Endothelial cell of umbilical vein (primary cell): ENCODE results near the gene ZNF407. TPM values are rescaled to one million over a fixed set of nuclear protein-coding genes. Genes with fewer than 3 reads are reported as not detected.

ENCODE experiments used
- BruUV-seq: library from RNA; stranded (reverse); fragments of 400-500 nt; replicated peaks from 2 replicates; lab custom pipeline; 2021; lab: Mats Ljungman, UMichigan
- CTCF ChIA-PET: fragments of 300-600, 350-600 bp; sonication (Branson Sonifier 250); formaldehyde crosslinking; loops from one replicate; lab custom pipeline; 2021; ENCODE audit warnings: antibody characterized with exemption, inconsistent platforms; lab: Charles Lee
- POLR2A ChIA-PET: fragments of 300-600, 350-600 bp; sonication (Branson Sonifier 250); formaldehyde crosslinking; loops from one replicate; lab custom pipeline; 2021; ENCODE audit warnings: antibody characterized with exemption, inconsistent platforms; lab: Charles Lee
- DNase-seq: peaks from one replicate; pipeline ENCODE4 v3.0.0-alpha.2; 2011; ENCODE audit warnings: low read depth, low spot score
- FAIRE-seq: peaks from 2 replicates; lab custom pipeline; 2011; peaks lifted over from hg19 to GRCh38; lab: Jason Lieb, UNC
- H2AFZ ChIP-seq: 2 replicates; pipeline ENCODE4 v1.6.0; 2012; ENCODE audit warnings: low read depth, low read length, control low read depth, inconsistent platforms
- H3K27ac ChIP-seq: 2 replicates; pipeline ENCODE4 v1.5.1; 2011; ENCODE audit warnings: low read depth, mild to moderate bottlenecking, control low read depth, low read length, moderate library complexity; ENCODE audit not compliant: insufficient read depth
- H3K27me3 ChIP-seq, 2 experiments: 2 replicates each; pipeline versions ENCODE4 v1.6.0 to v1.6.1; 2011; ENCODE audit warnings: low read length in 2 of 2, mixed read lengths in 1 of 2; ENCODE audit not compliant: control insufficient read depth in 2 of 2, insufficient read depth in 2 of 2
- H3K36me3 ChIP-seq, 2 experiments: 2 replicates in 1 of 2; 3 replicates in 1 of 2; pipeline ENCODE4 v1.5.1; 2011; ENCODE audit warnings: low read length in 2 of 2, mild to moderate bottlenecking in 1 of 2, moderate library complexity in 1 of 2; ENCODE audit not compliant: control insufficient read depth in 2 of 2, insufficient read depth in 2 of 2; ENCODE audit errors: extremely low read depth in 1 of 2
- H3K4me1 ChIP-seq: 3 replicates; pipeline ENCODE4 v1.5.1; 2011; ENCODE audit warnings: mild to moderate bottlenecking, low read length; ENCODE audit not compliant: control insufficient read depth, insufficient read depth; ENCODE audit errors: extremely low read depth
- H3K4me2 ChIP-seq: 2 replicates; pipeline ENCODE4 v1.6.1; 2011; ENCODE audit warnings: low read length, control low read depth, mixed read lengths; ENCODE audit not compliant: insufficient read depth
- H3K4me3 ChIP-seq, 3 experiments: fragments of 200-600 bp in 1 of 3; sonication (generic), shearing (Covaris generic) in 1 of 3; replicated peaks in 1 of 3; 2 replicates each; pipeline ENCODE4 v1.5.1; 2011 to 2016; ENCODE audit warnings: control low read depth in 3 of 3, low read length in 3 of 3, mild to moderate bottlenecking in 2 of 3, inconsistent platforms in 1 of 3, low read depth in 1 of 3, moderate library complexity in 1 of 3; ENCODE audit not compliant: insufficient read depth in 1 of 3
- H3K79me2 ChIP-seq: 2 replicates; pipeline ENCODE4 v1.6.0; 2012; ENCODE audit warnings: low read length, inconsistent platforms; ENCODE audit not compliant: control insufficient read depth, insufficient read depth
- H3K9ac ChIP-seq: replicated peaks from 2 replicates; pipeline ENCODE3; 2011; ENCODE audit warnings: low read length, control low read depth; ENCODE audit not compliant: insufficient read depth; ENCODE audit errors: extremely low read depth
- H3K9me1 ChIP-seq: replicated peaks from 3 replicates; pipeline ENCODE4 v1.6.0; 2011; ENCODE audit warnings: mild to moderate bottlenecking, low read length; ENCODE audit not compliant: control insufficient read depth, insufficient read depth; ENCODE audit errors: extremely low read depth
- H3K9me3 ChIP-seq: replicated peaks from 2 replicates; pipeline ENCODE4 v1.5.1; 2012; ENCODE audit warnings: low read length, inconsistent platforms; ENCODE audit not compliant: control insufficient read depth, insufficient read depth
- H4K20me1 ChIP-seq: replicated peaks from 2 replicates; pipeline ENCODE3; 2011; ENCODE audit warnings: mild to moderate bottlenecking, low read length; ENCODE audit not compliant: control insufficient read depth, insufficient read depth; ENCODE audit errors: extremely low read depth
- EZH2 ChIP-seq: IDR thresholded peaks from 2 replicates; pipeline ENCODE4 v1.6.1; 2012; ENCODE audit warnings: borderline replicate concordance, low read depth, mild to moderate bottlenecking, moderate library complexity, low read length, inconsistent platforms; ENCODE audit not compliant: severe bottlenecking
- FOS ChIP-seq: IDR thresholded peaks from 2 replicates; pipeline ENCODE4 v1.6.1; 2011; ENCODE audit warnings: mild to moderate bottlenecking, low read length, moderate library complexity, borderline replicate concordance; ENCODE audit not compliant: insufficient read depth
- GATA2 ChIP-seq: IDR thresholded peaks from 2 replicates; pipeline ENCODE4 v1.7.0; 2011; ENCODE audit warnings: low read depth, mild to moderate bottlenecking, moderate library complexity, mixed read lengths, low read length; ENCODE audit not compliant: insufficient read length, insufficient read depth
- JUN ChIP-seq: IDR thresholded peaks from 2 replicates; pipeline ENCODE4 v1.6.1; 2011; ENCODE audit warnings: borderline replicate concordance, low read depth; ENCODE audit not compliant: insufficient read length, insufficient read depth
- MYC ChIP-seq: IDR thresholded peaks from one replicate; pipeline ENCODE4 v1.6.1; 2011; ENCODE audit warnings: mild to moderate bottlenecking, low read depth, low read length
- POLR2A ChIP-seq: IDR thresholded peaks from 2 replicates; pipeline ENCODE4 v1.6.1; 2012; ENCODE audit warnings: low read depth, mild to moderate bottlenecking, control low read depth, low read length
- POLR2AphosphoS5 ChIP-seq: IDR thresholded peaks from 2 replicates; pipeline ENCODE4 v1.6.1; 2012; ENCODE audit warnings: low read depth, mild to moderate bottlenecking, control low read depth, low read length, moderate library complexity; ENCODE audit not compliant: insufficient read depth
- dilution Hi-C: fragments of 300-500 bp; cut with MboI; formaldehyde crosslinking; loops from one replicate; pipeline ENCODE4 v1.15.0; 2019; ENCODE audit warnings: low sequenced_read_pairs; ENCODE audit not compliant: extremely low pct_ligation_motif_present
- intact Hi-C: fragments of 100-400 bp; cut with micrococcal nuclease; formaldehyde crosslinking; loops from one replicate; pipeline ENCODE4 v1.10.0; 2022
- polyA plus RNA-seq, 4 experiments: library from polyadenylated mRNA; depleted of rRNA in 3 of 4; stranded (reverse) in 3 of 4; unstranded in 1 of 4; fragments of >200 nt; gene quantifications; 2 replicates each; pipeline versions ENCODE4 v1.2.1 to v1.2.3, GENCODE V29; 2011 to 2012; ENCODE audit warnings: missing spikeins in 1 of 4
- total RNA-seq: library from RNA; stranded (reverse); gene quantifications from 2 replicates; pipeline ENCODE4 v1.2.3, GENCODE V29; 2021
- TF ChIP-seq, protein P1 (sequence below), 2 donors: IDR thresholded peaks; 1 replicate in 1 of 2; 2 replicates in 1 of 2; pipeline ENCODE4 v1.5.1; 2011; ENCODE audit warnings: low read length in 2 of 2, mild to moderate bottlenecking in 2 of 2, moderate library complexity in 2 of 2, control low read depth in 1 of 2, inconsistent platforms in 1 of 2, low read depth in 1 of 2; ENCODE audit not compliant: insufficient read depth in 1 of 2; ENCODE audit errors: extremely low read depth in 1 of 2
- TF ChIP-seq, protein P2 (sequence below): IDR thresholded peaks from 2 replicates; pipeline ENCODE4 v1.6.1; 2011; ENCODE audit not compliant: insufficient read depth, insufficient read length

Gene ZNF407
- total and polyA plus RNA-seq, 2 donors (not counting 3 experiments of a cell fraction or from before 2014, with no cell fraction given): 3.8 to 20.1 TPM

DNA sequence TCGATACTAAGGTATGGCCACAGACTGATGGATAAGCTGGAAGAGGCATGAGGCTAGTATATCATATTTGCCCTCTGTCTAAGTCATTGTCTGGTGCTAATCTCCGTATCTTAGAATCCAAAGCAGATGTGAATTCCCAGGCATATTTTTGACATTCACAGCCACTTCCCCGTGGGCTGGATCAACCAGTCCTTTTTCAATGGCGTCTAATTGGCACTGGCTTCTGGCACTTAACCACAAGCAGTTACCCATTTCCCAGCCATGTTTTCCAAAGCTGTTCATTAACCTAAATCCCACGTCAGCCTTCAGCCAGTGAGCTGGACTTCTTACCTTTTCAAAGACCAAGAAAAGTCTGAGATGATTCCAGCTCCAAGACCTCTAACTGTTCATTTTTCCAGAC, 20.7 kb upstream of the ZNF407 start:
- intact Hi-C loops (no loop called here), dilution Hi-C loops (no loop called here)
- DNase-seq (no peak), FAIRE-seq (no peak)
- POLR2A ChIA-PET: no interaction called here
- H3K4me3 ChIP-seq: no peak overlapping the region
- H4K20me1 ChIP-seq: no peaks in the 10 kb centered on the region
- TF ChIP-seq EZH2: no peak
- no peaks in the 10 kb centered on the region for H3K27me3 ChIP-seq
- no peaks in the 10 kb centered on the region for H3K9me1 ChIP-seq
- H2AFZ ChIP-seq: no peak overlapping the region
- CTCF ChIA-PET: no interaction called here
- H3K36me3 ChIP-seq: no peaks in the 10 kb centered on the region
- no TSS peak for BruUV-seq
- H3K4me2 ChIP-seq: no peak overlapping the region
- no peak overlapping the region for H3K9ac ChIP-seq
- no peak overlapping the region for H3K27ac ChIP-seq
- no peaks in the 10 kb centered on the region for H3K9me3 ChIP-seq
- no peaks in the 10 kb centered on the region for H3K79me2 ChIP-seq
- H3K4me1 ChIP-seq: no peaks in the 10 kb centered on the region

DNA sequence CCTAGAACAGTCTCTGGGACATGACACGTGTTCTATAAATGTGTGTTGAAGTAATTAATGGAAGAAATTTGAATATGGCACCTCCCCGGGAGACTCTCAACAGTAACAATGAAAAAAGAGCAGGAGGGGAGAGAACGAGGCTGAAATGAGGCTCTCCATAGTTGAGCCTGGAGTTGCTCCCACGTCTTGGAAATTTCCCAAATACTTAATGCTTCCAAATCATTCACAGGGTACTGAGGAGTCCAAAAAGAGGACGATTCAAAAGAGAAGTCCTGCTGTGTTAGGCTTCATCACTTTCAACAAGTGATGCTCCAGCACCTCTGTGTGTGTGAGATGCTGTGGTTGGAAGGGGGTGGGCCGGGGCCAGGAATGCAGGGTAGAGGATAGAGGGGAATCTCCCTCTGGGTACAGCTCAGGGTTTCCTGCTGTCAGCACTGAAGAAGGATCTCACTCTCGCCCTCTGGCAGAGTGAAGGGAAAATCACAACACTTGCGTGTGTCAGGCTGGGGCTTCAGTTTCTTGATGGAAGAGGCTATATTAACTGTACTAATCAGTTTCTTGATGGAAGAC, 18.1 kb upstream of the ZNF407 start:
- intact Hi-C loops: no loop called here
- BruUV-seq: no TSS peak
- no peak for TF ChIP-seq JUN
- no peak for TF ChIP-seq EZH2
- no peak for TF ChIP-seq GATA2
- TF ChIP-seq, protein P1, sequence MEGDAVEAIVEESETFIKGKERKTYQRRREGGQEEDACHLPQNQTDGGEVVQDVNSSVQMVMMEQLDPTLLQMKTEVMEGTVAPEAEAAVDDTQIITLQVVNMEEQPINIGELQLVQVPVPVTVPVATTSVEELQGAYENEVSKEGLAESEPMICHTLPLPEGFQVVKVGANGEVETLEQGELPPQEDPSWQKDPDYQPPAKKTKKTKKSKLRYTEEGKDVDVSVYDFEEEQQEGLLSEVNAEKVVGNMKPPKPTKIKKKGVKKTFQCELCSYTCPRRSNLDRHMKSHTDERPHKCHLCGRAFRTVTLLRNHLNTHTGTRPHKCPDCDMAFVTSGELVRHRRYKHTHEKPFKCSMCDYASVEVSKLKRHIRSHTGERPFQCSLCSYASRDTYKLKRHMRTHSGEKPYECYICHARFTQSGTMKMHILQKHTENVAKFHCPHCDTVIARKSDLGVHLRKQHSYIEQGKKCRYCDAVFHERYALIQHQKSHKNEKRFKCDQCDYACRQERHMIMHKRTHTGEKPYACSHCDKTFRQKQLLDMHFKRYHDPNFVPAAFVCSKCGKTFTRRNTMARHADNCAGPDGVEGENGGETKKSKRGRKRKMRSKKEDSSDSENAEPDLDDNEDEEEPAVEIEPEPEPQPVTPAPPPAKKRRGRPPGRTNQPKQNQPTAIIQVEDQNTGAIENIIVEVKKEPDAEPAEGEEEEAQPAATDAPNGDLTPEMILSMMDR (IDR thresholded peaks at IDR 0.05; ENCODE audit: extremely low read depth in 1 of 2, insufficient read depth in 1 of 2, low read depth in 1 of 2, low read length in 2 of 2): no peak
- TF ChIP-seq MYC: no peak
- no peak for TF ChIP-seq FOS
- no peak for TF ChIP-seq POLR2AphosphoS5
- TF ChIP-seq, protein P2, sequence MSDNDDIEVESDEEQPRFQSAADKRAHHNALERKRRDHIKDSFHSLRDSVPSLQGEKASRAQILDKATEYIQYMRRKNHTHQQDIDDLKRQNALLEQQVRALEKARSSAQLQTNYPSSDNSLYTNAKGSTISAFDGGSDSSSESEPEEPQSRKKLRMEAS: no peak
- no peak for TF ChIP-seq POLR2A
- Histone ChIP-seq H3K79me2 (no peaks in the 10 kb centered on the region), H3K4me1 (no peaks in the 10 kb centered on the region), H2AFZ (no peak overlapping the region), H4K20me1 (no peaks in the 10 kb centered on the region), H3K9ac (no peak overlapping the region), H3K4me3 (no peak overlapping the region), H3K9me1 (no peaks in the 10 kb centered on the region), H3K27me3 (peaks cover 0 to 4% of the 10 kb centered on the region in 2 experiments), H3K9me3 (no peaks in the 10 kb centered on the region), H3K27ac (no peak overlapping the region), H3K4me2 (no peak overlapping the region), H3K36me3 (no peaks in the 10 kb centered on the region)
- ChIA-PET CTCF (no interaction called here), POLR2A (no interaction called here)
- dilution Hi-C loops: no loop called here
- DNase-seq (no peak), FAIRE-seq (no peak)
